GM10847 (cell line): ENCODE data around the gene OR2V2.

ENCODE experiments used
- POLR2A ChIP-seq: IDR thresholded peaks from 2 replicates; pipeline ENCODE4 v1.6.1; 2011; ENCODE audit not compliant: insufficient read length; ENCODE audit errors: extremely low read depth

OR2V2 gene

DNA sequence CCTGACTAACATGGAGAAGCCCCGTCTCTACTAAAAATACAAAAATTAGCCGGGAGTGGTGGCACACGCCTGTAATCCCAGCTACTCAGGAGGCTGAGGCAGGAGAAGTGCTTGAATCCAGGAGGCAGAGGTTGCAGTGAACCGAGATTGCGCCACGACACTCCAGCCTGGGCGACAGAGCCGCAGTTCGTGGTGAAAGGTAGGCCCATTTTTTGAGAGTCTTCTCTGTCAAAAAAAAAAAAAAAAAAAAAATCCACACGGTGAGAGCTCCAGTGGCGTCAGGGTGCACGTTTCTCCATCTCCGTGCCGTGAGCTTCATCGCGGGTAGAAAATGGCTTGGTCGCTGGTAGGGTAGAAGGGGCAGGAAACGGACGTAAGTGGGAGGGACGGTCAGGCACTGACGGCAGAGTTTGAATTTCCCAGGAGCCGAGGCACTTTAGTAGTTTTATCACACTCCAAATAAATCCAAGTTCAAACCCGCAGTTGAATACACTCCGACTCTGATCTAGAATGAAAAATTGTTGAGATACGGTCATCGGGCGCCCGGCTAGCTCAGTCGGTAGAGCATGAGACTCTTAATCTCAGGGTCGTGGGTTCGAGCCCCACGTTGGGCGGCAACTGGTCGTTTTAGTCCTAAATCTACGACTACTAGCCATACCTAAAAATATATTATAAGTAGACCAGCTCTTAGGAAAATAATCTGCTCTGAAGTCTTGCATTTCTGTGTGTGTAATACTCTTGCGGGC is 60.0 kb downstream of the OR2V2 start:
- no peak for TF ChIP-seq POLR2A

- TF ChIP-seq POLR2A, result no peak
Measured at GRCh38 chr5:181207960-181208253, 60.5 kb downstream of the OR2V2 start.
